Activated naive CD4-positive, alpha-beta T cell treated with anti-CD3 and anti-CD28 coated beads, Interleukin-2, amount 50 U/mL, for 24 hours (primary cell): ENCODE data around the gene SCN8A.
A peak's percentile ranks its signal among the peaks of the same experiment; 100 is the strongest.
"Not testable (repeated sequence)": the region's sequence is repeated elsewhere in the genome, so short reads cannot be mapped to it uniquely, and the experiment has no call there.

Source experiments
- H3K27ac Mint-ChIP-seq: one replicate; pipeline ENCODE4 v1.8.0; 2021; ENCODE audit warnings: mild to moderate bottlenecking, mixed read lengths
- H3K27me3 Mint-ChIP-seq: one replicate; pipeline ENCODE4 v1.8.0; 2021; ENCODE audit warnings: mixed read lengths
- H3K36me3 Mint-ChIP-seq: one replicate; pipeline ENCODE4 v1.8.0; 2021; ENCODE audit warnings: mixed read lengths
- H3K4me1 Mint-ChIP-seq: one replicate; pipeline ENCODE4 v1.8.0; 2021; ENCODE audit warnings: mixed read lengths
- H3K4me3 Mint-ChIP-seq: one replicate; pipeline ENCODE4 v1.8.0; 2021; ENCODE audit warnings: mild to moderate bottlenecking, mixed read lengths
- H3K9me3 Mint-ChIP-seq: one replicate; pipeline ENCODE4 v1.8.0; 2021; ENCODE audit warnings: mixed read lengths

The SCN8A gene

DNA sequence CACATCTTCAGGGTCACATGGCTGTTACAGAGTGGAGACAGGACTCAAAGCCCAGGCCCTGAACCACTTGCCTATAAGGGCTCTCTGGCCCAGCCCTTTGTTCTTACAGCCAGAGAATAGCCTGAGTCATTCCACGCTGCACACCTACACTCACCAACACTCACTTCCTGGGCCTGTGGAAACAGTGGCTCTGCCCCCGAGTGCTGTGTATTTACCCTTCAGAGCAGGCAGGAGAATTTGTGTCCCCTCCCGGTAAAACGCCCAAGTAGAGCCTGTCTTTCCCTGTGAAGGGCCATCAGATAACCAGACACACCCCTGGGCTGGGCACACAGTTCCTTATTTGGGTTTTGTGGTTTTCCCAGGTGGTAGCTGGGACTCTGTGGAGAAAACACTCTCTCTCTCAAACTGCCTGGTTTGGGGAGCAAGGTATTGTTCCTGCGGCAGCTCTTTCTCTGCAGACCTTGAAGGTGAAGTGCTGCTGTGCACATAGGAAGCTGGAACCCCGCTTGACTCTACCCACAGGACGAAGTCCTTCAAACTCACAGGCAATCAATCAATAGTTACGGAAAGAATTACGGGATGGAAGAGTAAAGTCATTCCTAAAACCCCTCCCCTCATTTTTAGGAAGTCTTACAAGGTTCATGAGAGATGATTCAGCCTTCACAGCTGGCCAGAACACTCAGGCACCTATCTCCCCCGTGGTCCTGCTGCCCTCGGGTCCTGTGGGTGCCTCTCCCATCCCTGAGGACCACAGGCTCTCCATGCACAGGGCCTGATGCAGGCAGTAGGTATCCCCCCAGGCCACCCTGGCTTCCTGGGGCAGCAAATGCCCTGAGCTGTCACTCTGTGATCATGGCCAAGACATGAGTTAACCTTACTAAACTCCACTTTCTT is 237.1 kb downstream of the SCN8A start:
- Mint-ChIP-seq H3K4me1 (peaks cover 37% of the 10 kb centered on the region), H3K4me3 (peak overlapping the region; percentile 74), H3K9me3 (no peaks in the 10 kb centered on the region), H3K27ac (peak overlapping the region; percentile 95), H3K36me3 (no peaks in the 10 kb centered on the region), H3K27me3 (peaks cover 8% of the 10 kb centered on the region)

DNA sequence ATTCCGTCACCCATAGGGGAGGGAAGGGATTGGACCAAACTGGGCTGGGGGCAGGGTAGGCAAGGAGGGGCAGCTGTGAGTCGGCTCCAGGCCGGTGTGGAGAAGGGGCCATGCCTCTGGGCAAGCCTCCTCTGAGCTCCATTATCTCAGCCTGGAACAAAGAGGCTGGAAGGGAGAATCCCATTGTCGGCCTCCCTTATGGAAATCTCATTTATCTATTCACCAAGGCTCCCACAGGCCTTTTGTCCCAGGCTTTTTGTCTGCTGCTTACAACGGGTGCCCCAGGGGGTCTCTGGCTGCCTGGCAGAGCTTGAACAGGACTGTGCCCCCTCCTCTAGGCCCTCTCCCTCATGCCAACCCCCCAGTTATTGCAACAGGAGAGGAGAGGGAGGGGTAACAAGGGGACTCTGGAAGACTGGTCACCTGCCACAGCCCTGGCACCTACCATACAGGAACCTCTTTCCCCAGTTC is 238.0 kb downstream of the SCN8A start:
- no peak overlapping the region for H3K27ac Mint-ChIP-seq
- peaks cover 13% of the 10 kb centered on the region for H3K27me3 Mint-ChIP-seq
- H3K9me3 Mint-ChIP-seq: no peaks in the 10 kb centered on the region
- H3K4me3 Mint-ChIP-seq: no peak overlapping the region
- no peaks in the 10 kb centered on the region for H3K36me3 Mint-ChIP-seq
- H3K4me1 Mint-ChIP-seq: peaks cover 37% of the 10 kb centered on the region

DNA sequence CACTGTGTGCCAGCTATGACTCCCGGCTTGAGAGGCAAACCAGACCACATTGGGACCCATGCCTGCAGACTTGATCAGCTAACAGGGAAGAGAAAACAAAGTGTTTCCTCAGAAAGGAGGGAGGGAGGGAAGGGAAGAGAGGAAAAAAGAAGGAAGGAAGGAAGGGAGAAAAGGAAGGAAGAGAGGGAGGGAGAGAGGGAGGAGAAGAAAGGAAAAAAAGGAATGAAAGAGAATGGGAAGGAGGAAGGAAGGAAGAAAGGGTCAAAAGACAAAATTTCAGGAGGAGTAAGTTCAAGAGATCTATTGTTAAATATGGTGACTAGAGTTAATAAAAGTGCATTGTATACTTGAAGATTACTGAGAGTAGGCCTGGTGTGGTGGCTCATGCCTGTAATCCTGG is 238.6 kb downstream of the SCN8A start:
- H3K36me3 Mint-ChIP-seq: no peaks in the 10 kb centered on the region

DNA sequence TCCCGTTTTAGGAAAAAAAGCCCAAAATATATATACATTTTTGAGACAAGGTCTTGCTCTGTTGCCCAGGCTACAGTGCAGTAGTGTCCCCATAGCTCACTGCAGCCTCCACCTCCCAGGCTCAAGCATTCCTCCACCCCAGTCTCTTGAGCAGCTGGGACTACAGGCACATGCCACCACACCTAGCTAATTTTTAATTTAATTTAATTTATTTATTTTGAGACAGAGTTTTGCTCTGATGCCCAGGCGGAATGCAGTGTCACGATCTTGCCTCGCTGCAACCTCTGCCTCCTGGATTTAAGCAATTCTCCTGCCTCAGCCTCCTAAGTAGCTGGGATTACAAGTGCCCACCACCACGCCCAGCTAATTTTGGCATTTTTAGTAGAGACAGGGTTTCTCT is 240.8 kb downstream of the SCN8A start:
- Mint-ChIP-seq H3K4me1 (peaks cover 35% of the 10 kb centered on the region), H3K27me3 (peaks cover 16% of the 10 kb centered on the region)

More for the DNA sequence above, 238.6 kb downstream of the SCN8A start:
- peaks cover 13% of the 10 kb centered on the region for H3K27me3 Mint-ChIP-seq
- peaks cover 35% of the 10 kb centered on the region for H3K4me1 Mint-ChIP-seq
- H3K9me3 Mint-ChIP-seq: no peaks in the 10 kb centered on the region
- no peak overlapping the region for H3K27ac Mint-ChIP-seq
- no peak overlapping the region for H3K4me3 Mint-ChIP-seq

DNA sequence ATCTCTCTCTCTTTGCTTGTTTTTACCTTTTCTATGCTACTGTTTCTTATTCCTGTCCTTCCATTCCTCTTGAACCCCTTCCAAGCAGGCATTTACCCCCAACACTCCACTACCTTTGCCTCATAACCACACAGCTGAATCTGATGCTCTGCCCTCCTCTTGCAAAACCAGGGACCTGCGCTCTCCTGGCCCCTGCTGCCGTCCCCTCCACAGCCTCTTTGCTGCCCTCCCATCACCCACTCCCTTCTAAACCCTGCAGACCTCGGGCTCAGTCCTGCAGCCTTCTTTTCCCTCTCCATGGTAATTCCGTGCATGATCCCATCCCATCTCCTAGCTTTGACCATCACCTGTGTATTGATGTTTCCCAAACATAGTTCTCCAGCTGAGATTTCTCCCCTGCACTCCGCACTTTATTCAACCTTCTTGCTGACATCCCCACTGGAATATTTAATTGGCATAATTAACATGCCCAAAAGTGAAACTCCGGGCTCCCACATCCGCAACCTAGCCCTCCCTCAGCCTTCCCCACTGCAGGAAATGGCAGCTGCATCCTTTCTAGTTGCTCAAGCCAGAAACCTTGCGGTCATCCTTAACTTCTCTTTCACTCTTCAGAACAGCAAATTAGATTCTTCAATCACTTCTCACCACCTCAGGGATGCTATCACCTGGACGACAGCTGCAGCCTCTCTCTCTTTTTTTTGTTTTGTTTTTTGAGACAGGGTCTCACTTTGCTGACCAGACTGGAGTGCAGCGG is 241.5 kb downstream of the SCN8A start:
- Mint-ChIP-seq H3K36me3 (no peaks in the 10 kb centered on the region), H3K27me3 (peaks cover 16% of the 10 kb centered on the region), H3K9me3 (no peaks in the 10 kb centered on the region), H3K27ac (peak overlapping the region; percentile 31), H3K4me3 (no peak overlapping the region), H3K4me1 (peaks cover 32% of the 10 kb centered on the region)

More for the DNA sequence above, 240.8 kb downstream of the SCN8A start:
- not testable (repeated sequence) for H3K27ac Mint-ChIP-seq, H3K9me3 Mint-ChIP-seq, H3K36me3 Mint-ChIP-seq, H3K4me3 Mint-ChIP-seq

DNA sequence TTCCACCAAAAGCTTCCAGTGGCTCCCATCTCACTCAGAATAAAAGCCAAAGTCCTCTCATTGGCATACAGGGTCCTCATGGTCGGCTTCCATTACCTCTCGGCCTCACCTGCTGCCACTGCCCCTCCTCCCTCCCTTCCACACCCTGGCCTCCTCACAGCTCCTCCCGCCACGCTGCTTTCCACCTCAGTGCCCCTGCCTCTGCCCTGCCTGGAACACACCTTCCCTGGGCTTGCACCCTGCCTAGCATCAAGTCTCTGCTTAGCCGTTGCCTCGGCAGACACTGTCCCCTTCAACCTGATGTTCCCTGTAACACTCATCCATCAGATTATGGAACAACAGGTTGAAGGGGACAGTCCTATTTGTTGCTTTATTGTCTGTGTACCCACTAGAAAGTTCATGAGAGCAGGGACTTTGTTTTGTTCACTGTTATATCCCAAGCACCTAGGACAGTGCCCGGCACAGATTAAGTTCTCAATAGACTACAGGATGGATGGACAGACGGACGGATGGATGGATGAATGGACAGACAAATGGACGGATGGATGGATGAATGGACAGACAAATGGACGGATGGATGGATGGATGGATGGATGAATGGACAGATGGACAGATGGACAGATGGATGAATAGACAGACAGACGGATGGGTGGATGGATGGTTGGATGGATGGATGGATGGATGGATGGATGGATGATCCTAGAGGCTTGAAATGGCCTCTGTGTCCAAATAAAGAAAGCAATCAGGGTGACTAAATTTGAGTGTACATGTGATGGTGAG is 242.6 kb downstream of the SCN8A start:
- H3K27me3 Mint-ChIP-seq: peaks cover 16% of the 10 kb centered on the region
- no peak overlapping the region for H3K27ac Mint-ChIP-seq
- H3K9me3 Mint-ChIP-seq: no peaks in the 10 kb centered on the region
- H3K4me3 Mint-ChIP-seq: peak overlapping the region; percentile 31
- H3K4me1 Mint-ChIP-seq: peaks cover 21% of the 10 kb centered on the region
- H3K36me3 Mint-ChIP-seq: no peaks in the 10 kb centered on the region

DNA sequence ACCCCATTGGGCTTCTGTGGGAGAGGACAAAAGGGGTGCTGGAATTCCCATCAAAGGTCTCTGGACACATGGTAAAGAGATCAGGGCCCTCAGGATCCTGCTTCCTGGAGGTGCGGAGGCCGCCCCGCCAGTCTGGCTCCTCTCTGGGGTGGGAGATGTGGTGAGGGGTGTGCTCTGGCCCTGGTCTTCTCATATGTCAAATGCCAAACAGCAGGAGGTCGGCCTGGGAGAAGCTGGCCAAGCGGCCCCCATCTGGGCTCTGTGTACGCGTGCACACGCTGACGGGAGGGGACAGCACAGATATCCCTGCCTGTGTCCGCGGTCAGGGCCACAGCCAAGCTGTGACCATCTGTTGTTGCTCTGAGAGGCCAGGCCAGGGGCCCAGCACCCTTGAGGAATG is 243.4 kb downstream of the SCN8A start:
- H3K27me3 Mint-ChIP-seq: peaks cover 21% of the 10 kb centered on the region
- H3K4me3 Mint-ChIP-seq: no peak overlapping the region
- H3K27ac Mint-ChIP-seq: no peak overlapping the region
- H3K4me1 Mint-ChIP-seq: peaks cover 18% of the 10 kb centered on the region
- no peaks in the 10 kb centered on the region for H3K36me3 Mint-ChIP-seq
- no peaks in the 10 kb centered on the region for H3K9me3 Mint-ChIP-seq

DNA sequence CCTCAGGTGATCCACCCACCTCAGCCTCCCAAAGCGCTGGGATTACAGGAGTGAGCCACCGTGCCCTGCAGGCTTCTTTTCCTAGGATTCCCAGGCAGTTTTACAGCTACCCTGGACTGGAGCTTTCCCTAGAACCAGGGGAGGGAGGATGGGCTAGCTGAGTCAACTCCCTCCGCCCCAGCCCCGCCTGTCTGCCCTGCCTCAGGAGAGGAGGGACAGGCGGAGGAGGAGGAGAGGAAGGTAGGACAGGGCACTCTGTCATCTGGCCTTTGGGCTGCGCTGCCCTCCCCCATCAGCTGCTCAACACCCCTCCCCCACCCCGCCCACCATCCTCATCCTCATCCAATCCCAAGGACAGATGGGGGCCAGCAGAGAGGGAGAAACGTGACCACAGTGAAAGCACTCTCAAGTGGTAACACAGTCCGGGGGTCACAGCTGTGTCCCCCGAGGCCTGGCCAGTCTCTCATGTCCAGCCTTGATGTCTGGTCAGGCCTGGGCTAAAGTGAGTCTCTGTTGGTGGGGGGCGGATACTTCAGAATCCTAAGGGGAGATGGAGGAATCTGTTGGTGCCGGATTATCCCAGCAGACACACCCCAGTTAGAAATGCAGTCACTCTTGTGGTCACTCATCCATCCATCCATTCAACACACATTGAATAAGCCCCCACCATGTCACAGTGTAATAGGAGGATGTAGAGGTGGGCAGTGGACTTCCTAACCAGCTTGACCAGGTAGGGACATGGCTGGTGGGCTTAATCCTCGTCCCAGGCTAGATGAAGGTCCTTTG is 245.2 kb downstream of the SCN8A start:
- Mint-ChIP-seq H3K9me3 (no peaks in the 10 kb centered on the region), H3K4me3 (no peak overlapping the region), H3K27ac (no peak overlapping the region), H3K4me1 (peaks cover 18% of the 10 kb centered on the region), H3K27me3 (peaks cover 24% of the 10 kb centered on the region), H3K36me3 (no peaks in the 10 kb centered on the region)

DNA sequence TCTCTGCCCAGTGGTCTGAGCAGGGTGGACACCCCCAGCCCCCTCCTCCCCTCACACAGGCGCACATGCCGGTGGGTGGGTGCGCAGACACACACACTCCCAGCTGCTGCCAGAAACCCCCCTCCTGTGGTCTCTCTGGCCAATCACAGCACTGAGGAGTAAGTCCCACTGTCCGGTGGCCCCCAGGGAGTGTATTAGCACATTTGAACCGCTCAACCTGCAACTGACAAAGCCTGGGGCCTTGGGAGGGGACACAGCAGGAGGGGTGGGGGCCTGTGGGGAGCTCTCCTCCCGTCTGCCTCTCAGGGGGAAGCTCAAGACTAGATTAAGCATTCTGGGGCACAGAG is 245.8 kb downstream of the SCN8A start:
- Mint-ChIP-seq H3K27ac (no peak overlapping the region), H3K27me3 (peaks cover 26% of the 10 kb centered on the region), H3K4me1 (peaks cover 18% of the 10 kb centered on the region), H3K4me3 (no peak overlapping the region), H3K36me3 (no peaks in the 10 kb centered on the region), H3K9me3 (no peaks in the 10 kb centered on the region)

DNA sequence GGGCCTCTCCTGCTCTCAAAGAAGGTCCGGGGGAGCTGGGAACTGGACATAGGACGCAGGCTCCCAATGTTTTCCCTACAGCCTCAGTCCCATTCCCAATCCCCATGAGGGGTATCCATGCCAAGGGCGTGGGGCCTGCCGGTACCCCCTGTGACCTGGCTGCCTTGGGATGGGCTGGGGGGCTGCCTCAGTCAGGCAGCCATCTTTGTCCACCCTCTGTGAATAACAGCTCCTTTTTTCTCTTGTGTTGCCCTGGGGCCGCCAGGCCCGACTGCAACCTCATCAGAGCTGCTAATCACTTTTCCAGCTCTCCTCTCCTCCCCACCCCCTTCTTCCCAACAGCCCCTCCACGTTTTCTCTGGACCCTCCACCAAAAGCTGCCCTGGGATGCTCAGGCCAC is 246.3 kb downstream of the SCN8A start:
- H3K27ac Mint-ChIP-seq: no peak overlapping the region
- H3K27me3 Mint-ChIP-seq: peaks cover 25% of the 10 kb centered on the region

DNA sequence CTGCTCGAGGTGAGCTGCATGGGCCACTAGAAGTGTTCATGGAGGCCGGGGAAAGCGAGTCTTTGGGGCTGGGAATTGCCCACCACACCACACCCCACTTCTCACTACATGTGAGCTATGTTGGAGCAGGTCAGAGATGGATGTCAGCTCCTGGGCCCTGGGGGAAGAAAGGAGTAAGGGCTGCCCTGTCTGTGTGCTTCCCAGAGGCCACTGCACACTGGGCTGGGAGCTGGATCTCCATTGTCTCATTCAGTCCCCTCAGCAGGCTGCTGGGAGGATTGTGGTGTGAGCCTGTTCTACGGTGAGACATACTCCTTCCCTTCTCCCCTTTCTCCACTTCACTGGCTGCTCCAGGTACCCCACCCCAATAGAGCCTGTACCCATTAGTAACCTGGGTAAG is 247.0 kb downstream of the SCN8A start:
- Mint-ChIP-seq H3K4me1 (peaks cover 8% of the 10 kb centered on the region), H3K27me3 (peaks cover 20% of the 10 kb centered on the region), H3K9me3 (no peaks in the 10 kb centered on the region), H3K36me3 (no peaks in the 10 kb centered on the region), H3K4me3 (no peak overlapping the region), H3K27ac (no peak overlapping the region)

More for the DNA sequence above, 246.3 kb downstream of the SCN8A start:
- no peaks in the 10 kb centered on the region for H3K36me3 Mint-ChIP-seq
- peaks cover 16% of the 10 kb centered on the region for H3K4me1 Mint-ChIP-seq
- no peaks in the 10 kb centered on the region for H3K9me3 Mint-ChIP-seq
- H3K4me3 Mint-ChIP-seq: no peak overlapping the region

DNA sequence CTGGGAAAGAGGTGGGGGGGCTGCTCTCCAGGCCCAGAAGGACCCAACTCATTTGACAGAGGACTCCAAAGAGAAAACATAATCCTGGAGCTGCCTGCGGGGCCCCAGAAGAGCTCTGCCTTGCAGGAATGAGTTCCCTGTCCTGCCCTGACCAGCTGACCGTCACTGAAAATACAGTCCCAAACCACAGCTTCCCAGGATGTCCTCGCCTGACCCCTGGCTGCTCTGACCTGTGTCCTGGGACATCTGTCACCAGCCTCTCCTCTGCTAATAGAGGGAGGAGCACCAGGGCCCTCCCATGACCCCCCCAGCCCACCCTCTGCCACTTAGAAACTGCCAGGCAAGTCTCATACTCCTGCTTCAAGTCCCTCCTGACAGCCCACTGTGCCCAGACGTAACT is 247.7 kb downstream of the SCN8A start:
- Mint-ChIP-seq H3K36me3 (no peaks in the 10 kb centered on the region), H3K4me1 (peaks cover under 1% of the 10 kb centered on the region), H3K9me3 (no peaks in the 10 kb centered on the region), H3K27ac (no peak overlapping the region), H3K4me3 (no peak overlapping the region), H3K27me3 (peaks cover 20% of the 10 kb centered on the region)

DNA sequence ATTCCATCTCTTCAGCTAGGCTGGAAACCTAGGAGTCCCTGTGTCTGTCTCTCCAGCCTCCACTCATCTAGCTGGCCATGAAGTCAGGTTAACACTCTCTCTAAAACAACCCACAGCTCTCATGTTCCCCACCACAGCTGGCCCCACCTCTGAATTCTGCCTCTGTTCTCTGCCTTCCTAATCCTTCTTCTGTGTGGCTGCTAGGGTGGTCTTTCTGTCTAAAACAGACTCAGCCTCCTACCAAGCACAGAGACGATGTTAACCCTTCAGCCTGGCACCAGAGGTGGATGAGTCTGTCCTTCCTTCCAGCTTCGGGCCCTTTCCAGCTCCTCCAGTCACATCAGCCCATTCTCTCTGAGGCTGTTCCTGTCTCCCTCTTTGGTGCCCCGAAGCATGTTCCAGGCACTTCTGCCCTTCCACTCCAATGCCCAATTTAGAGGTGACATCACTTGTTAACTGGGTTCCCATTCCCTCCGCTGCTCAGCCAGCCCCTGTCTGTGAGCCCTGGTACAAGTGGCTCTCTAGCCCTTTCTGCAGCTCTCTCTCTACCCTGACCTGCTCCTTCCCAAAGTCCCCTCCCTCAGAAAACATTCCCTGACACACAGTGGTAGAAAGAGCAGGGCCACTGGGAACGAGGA is 248.4 kb downstream of the SCN8A start:
- Mint-ChIP-seq H3K9me3 (no peaks in the 10 kb centered on the region), H3K27ac (no peak overlapping the region), H3K36me3 (no peaks in the 10 kb centered on the region), H3K27me3 (peaks cover 24% of the 10 kb centered on the region), H3K4me1 (no peaks in the 10 kb centered on the region), H3K4me3 (no peak overlapping the region)

DNA sequence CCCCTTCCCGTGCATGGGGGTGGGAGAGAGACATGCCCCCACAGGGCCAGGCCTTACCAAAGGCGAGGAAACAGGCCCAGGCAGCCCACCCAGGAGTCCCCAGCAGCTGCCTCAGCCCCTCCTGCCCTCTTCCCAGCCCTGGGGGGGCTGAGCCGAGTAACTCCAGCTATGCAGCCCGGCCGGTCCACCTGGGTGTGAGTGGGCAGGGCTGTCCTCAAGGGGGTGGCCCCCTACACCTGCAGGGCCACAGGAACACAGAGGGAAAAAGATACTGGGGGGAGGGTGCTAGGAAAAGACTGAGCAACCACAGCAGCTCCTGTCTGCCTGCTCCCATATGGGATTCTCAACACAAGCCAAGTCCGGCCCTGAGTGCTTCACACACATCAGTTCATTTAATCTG is 249.9 kb downstream of the SCN8A start:
- Mint-ChIP-seq H3K27me3 (peaks cover 27% of the 10 kb centered on the region), H3K36me3 (no peaks in the 10 kb centered on the region), H3K4me1 (peaks cover 2% of the 10 kb centered on the region), H3K27ac (no peak overlapping the region), H3K9me3 (no peaks in the 10 kb centered on the region), H3K4me3 (no peak overlapping the region)
